Body of pancreas (tissue), 4 donors: ENCODE data around the gene STAMBPL1.

Source experiments
- CTCF ChIP-seq, 7 experiments: fragments of 450-650 bp in 4 of 7; fragments of 200-600 bp in 3 of 7; sonication (generic) in 3 of 7; IDR thresholded peaks; one replicate each; pipeline ENCODE4 v1.5.1; 2016 to 2019; ENCODE audit warnings: antibody characterized with exemption in 7 of 7
- POLR2A ChIP-seq, 3 donors: fragments of 450-650 bp; IDR thresholded peaks; one replicate each; pipeline ENCODE4 v1.6.1; 2016; ENCODE audit warnings: antibody characterized with exemption in 3 of 3, mild to moderate bottlenecking in 2 of 3

GRCh38 chr10:88875081-88875480, 5.0 kb upstream of the STAMBPL1 start:
- TF ChIP-seq CTCF (IDR thresholded peaks at IDR 0.05) = no peak
- no peak for TF ChIP-seq POLR2A (IDR thresholded peaks at IDR 0.05)
